Mesothelial cell of epicardium (in vitro differentiated cells): ENCODE results near the gene SVIL. TPM values are rescaled to one million over a fixed set of nuclear protein-coding genes. Genes with fewer than 3 reads are reported as not detected.
"Not testable (repeated sequence)": the region's sequence is repeated elsewhere in the genome, so short reads cannot be mapped to it uniquely, and the experiment has no call there.

ENCODE experiments used
- DNase-seq, 2 experiments: peaks; one replicate each; pipeline ENCODE4 v3.0.0; 2021; ENCODE audit warnings: low spot score in 2 of 2; ENCODE audit not compliant: unreplicated experiment in 2 of 2
- H3K27ac Mint-ChIP-seq: 2 replicates; pipeline ENCODE4 v1.8.0; 2021; ENCODE audit warnings: mixed read lengths
- H3K27me3 Mint-ChIP-seq: 2 replicates; pipeline ENCODE4 v1.8.0; 2021; ENCODE audit warnings: low read depth, mixed read lengths
- H3K36me3 Mint-ChIP-seq: 2 replicates; pipeline ENCODE4 v1.8.0; 2021; ENCODE audit warnings: mixed read lengths
- H3K4me1 Mint-ChIP-seq: 2 replicates; pipeline ENCODE4 v1.8.0; 2021; ENCODE audit warnings: mixed read lengths
- H3K4me3 Mint-ChIP-seq: 2 replicates; pipeline ENCODE4 v1.8.0; 2021; ENCODE audit warnings: mild to moderate bottlenecking, moderate library complexity, mixed read lengths
- H3K9me3 Mint-ChIP-seq: 2 replicates; pipeline ENCODE4 v1.8.0; 2021; ENCODE audit warnings: mixed read lengths
- CTCF ChIP-seq: fragments of 200-600 bp; sonication (generic); IDR thresholded peaks from one replicate; pipeline ENCODE4 v1.5.0; 2021; ENCODE audit warnings: antibody characterized with exemption; ENCODE audit not compliant: unreplicated experiment
- total RNA-seq: library from RNA; stranded (reverse); gene quantifications from 3 replicates; pipeline ENCODE4 v1.2.1, GENCODE V29; 2021

Gene SVIL
- total RNA-seq, 1 donor from 2014 or later, result 293 TPM

- Mint-ChIP-seq H3K27ac (no peak overlapping the region), H3K4me1 (no peaks in the 10 kb centered on the region), H3K27me3 (no peaks in the 10 kb centered on the region), H3K4me3 (no peak overlapping the region), H3K9me3 (peaks cover 34% of the 10 kb centered on the region), H3K36me3 (peaks cover 7% of the 10 kb centered on the region)
- TF ChIP-seq CTCF, result no peak
- DNase-seq, result no peak
Observed at GRCh38 chr10:29440981-29441380, 193.8 kb downstream of the SVIL start.

GRCh38 chr10:29439005-29439404 is 195.8 kb downstream of the SVIL start:
- H3K27ac Mint-ChIP-seq, H3K27me3 Mint-ChIP-seq, H3K4me3 Mint-ChIP-seq, H3K36me3 Mint-ChIP-seq, H3K4me1 Mint-ChIP-seq, DNase-seq: not testable (repeated sequence)
- peaks cover 47% of the 10 kb centered on the region for H3K9me3 Mint-ChIP-seq

- Mint-ChIP-seq H3K27ac (no peak overlapping the region), H3K4me3 (peak overlapping the region; percentile 24), H3K36me3 (peaks cover 7% of the 10 kb centered on the region), H3K9me3 (peaks cover 45% of the 10 kb centered on the region), H3K4me1 (no peaks in the 10 kb centered on the region), H3K27me3 (no peaks in the 10 kb centered on the region)
- DNase-seq, result no peak
- TF ChIP-seq CTCF, result no peak
Observed at GRCh38 chr10:29438271-29438670, 196.5 kb downstream of the SVIL start.

- no peaks in the 10 kb centered on the region for H3K4me1 Mint-ChIP-seq
- no peak overlapping the region for H3K27ac Mint-ChIP-seq
- DNase-seq, result no peak
- peaks cover 7% of the 10 kb centered on the region for H3K36me3 Mint-ChIP-seq
- TF ChIP-seq CTCF, result no peak
- H3K9me3 Mint-ChIP-seq, result peaks cover 45% of the 10 kb centered on the region
- no peaks in the 10 kb centered on the region for H3K27me3 Mint-ChIP-seq
- no peak overlapping the region for H3K4me3 Mint-ChIP-seq
Observed at GRCh38 chr10:29437871-29438270, 196.9 kb downstream of the SVIL start.

- Mint-ChIP-seq H3K4me1 (no peaks in the 10 kb centered on the region), H3K27me3 (no peaks in the 10 kb centered on the region), H3K27ac (no peak overlapping the region), H3K4me3 (no peak overlapping the region), H3K36me3 (peaks cover 7% of the 10 kb centered on the region), H3K9me3 (peaks cover 45% of the 10 kb centered on the region)
- no peak for TF ChIP-seq CTCF
- DNase-seq, result no peak
Observed at GRCh38 chr10:29435809-29436501, 198.8 kb downstream of the SVIL start.

GRCh38 chr10:29434111-29434510 is 200.7 kb downstream of the SVIL start:
- Mint-ChIP-seq H3K36me3 (peaks cover 5% of the 10 kb centered on the region), H3K9me3 (peaks cover 34% of the 10 kb centered on the region), H3K4me3 (no peak overlapping the region), H3K27ac (no peak overlapping the region), H3K4me1 (no peaks in the 10 kb centered on the region), H3K27me3 (no peaks in the 10 kb centered on the region)
- no peak for DNase-seq
- TF ChIP-seq CTCF, result no peak
